Stomach (tissue), 9 donors: ENCODE data around the gene OR56B4. TPM values are rescaled to one million over a fixed set of nuclear protein-coding genes. Genes with fewer than 3 reads are reported as not detected.

Experiments
- DNase-seq, 2 donors: peaks; one replicate each; pipeline versions ENCODE4 v3.0.0 to v3.0.0-alpha.2; 2013 to 2019
- H3K27ac ChIP-seq, 5 donors: fragments of 200-600 bp in 4 of 5; sonication (generic) in 4 of 5; one replicate each; pipeline ENCODE4 v1.5.1; 2013 to 2019; ENCODE audit warnings: mild to moderate bottlenecking in 1 of 5, moderate library complexity in 1 of 5
- H3K27me3 ChIP-seq, 3 donors: fragments of 200-600 bp; sonication (generic); one replicate each; pipeline ENCODE4 v1.5.1; 2017 to 2019; ENCODE audit warnings: mixed run types in 1 of 3
- H3K36me3 ChIP-seq, 4 donors: fragments of 200-600 bp; sonication (generic); 1 replicate in 3 of 4; 2 replicates in 1 of 4; pipeline ENCODE4 v1.5.1; 2016 to 2019
- H3K4me1 ChIP-seq, 4 donors: fragments of 200-600 bp; sonication (generic); one replicate each; pipeline ENCODE4 v1.5.1; 2016 to 2019
- H3K4me3 ChIP-seq, 4 donors: fragments of 200-600 bp; sonication (generic) in 3 of 4; one replicate each; pipeline ENCODE4 v1.5.1; 2016 to 2019; ENCODE audit warnings: mild to moderate bottlenecking in 1 of 4
- H3K9me3 ChIP-seq, 4 donors: fragments of 200-600 bp; sonication (generic); one replicate each; pipeline ENCODE4 v1.5.1; 2016 to 2019
- EP300 ChIP-seq: sonication (generic); formaldehyde crosslinking; IDR thresholded peaks from one replicate; pipeline ENCODE4 v1.6.1; 2017; ENCODE audit warnings: antibody characterized with exemption
- POLR2A ChIP-seq, 4 donors: fragments of 450-650 bp; IDR thresholded peaks; one replicate each; pipeline ENCODE4 v1.6.1; 2016; ENCODE audit warnings: antibody characterized with exemption in 4 of 4, control low read depth in 2 of 4, mild to moderate bottlenecking in 1 of 4, moderate library complexity in 1 of 4
- POLR2AphosphoS5 ChIP-seq, 3 donors: sonication (generic); formaldehyde crosslinking; IDR thresholded peaks; one replicate each; pipeline ENCODE4 v1.6.1; 2016; ENCODE audit warnings: antibody characterized with exemption in 3 of 3
- WGBS, 5 donors: extraction: QIAGEN DNeasy Blood & Tissue Kit in 3 of 5; methylation state at CpG; one replicate each; pipeline versions ENCODE4 v1.1.5 to v1.1.7; 2013 to 2018; 5-methylcytosine and 5-hydroxymethylcytosine counted together
- intact Hi-C: fragments of 100-400 bp; cut with DNase I; formaldehyde crosslinking; loops from one replicate; pipeline ENCODE4 v1.15.1; 2023; ENCODE audit warnings: low total_unique reads
- polyA plus RNA-seq, 3 donors: library from polyadenylated mRNA; stranded (reverse); fragments of 200-250 nt; gene quantifications; one replicate each; pipeline ENCODE4 v1.2.3, GENCODE V29; 2013
- total RNA-seq, 5 donors: library from RNA; depleted of rRNA; stranded (reverse); fragments of >200 nt; gene quantifications; one replicate each; pipeline versions ENCODE4 v1.1.0 to v1.2.3, GENCODE V29; 2014 to 2016
- TF ChIP-seq, protein P1 (sequence below), 7 experiments: fragments of 450-650 bp in 4 of 7; fragments of 200-600 bp in 3 of 7; sonication (generic) in 3 of 7; IDR thresholded peaks; one replicate each; pipeline ENCODE4 v1.5.1; 2016 to 2019; ENCODE audit warnings: antibody characterized with exemption in 7 of 7, control low read depth in 2 of 7, mild to moderate bottlenecking in 1 of 7
- donor health status: healthy with polysubstance abuse.
- donor health status: Bipolar disorder and iron deficiency.
- donor health status: healthy.

The OR56B4 gene
- total and polyA plus RNA-seq, 8 donors, result 0.61 TPM; not detected in 7

DNA sequence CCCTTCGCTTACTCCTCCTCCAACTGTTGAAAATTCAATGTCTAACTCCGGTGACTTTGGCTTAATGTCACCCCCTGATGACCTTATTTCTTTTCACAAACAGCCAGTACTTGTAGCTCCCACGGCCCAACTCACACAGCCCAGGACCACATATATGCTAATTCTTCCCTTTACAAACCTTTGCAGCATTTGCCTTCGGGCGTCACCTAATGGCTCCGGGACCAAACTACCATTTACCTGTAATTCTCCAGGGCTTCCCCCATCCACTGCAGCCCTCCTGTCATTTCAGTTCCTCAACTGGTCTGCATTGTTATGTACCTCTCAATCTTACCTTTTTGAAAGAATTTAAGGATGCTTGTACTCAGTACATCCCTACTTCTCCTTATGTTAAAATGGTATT lies 29.8 kb upstream of the OR56B4 start:
- TF ChIP-seq POLR2A (IDR thresholded peaks at IDR 0.05) (no peak), EP300 (no peak), POLR2AphosphoS5 (IDR thresholded peaks at IDR 0.05) (no peak)
- TF ChIP-seq, protein P1, sequence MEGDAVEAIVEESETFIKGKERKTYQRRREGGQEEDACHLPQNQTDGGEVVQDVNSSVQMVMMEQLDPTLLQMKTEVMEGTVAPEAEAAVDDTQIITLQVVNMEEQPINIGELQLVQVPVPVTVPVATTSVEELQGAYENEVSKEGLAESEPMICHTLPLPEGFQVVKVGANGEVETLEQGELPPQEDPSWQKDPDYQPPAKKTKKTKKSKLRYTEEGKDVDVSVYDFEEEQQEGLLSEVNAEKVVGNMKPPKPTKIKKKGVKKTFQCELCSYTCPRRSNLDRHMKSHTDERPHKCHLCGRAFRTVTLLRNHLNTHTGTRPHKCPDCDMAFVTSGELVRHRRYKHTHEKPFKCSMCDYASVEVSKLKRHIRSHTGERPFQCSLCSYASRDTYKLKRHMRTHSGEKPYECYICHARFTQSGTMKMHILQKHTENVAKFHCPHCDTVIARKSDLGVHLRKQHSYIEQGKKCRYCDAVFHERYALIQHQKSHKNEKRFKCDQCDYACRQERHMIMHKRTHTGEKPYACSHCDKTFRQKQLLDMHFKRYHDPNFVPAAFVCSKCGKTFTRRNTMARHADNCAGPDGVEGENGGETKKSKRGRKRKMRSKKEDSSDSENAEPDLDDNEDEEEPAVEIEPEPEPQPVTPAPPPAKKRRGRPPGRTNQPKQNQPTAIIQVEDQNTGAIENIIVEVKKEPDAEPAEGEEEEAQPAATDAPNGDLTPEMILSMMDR (IDR thresholded peaks at IDR 0.05), result no peak
- intact Hi-C loops, result no loop called here

DNA sequence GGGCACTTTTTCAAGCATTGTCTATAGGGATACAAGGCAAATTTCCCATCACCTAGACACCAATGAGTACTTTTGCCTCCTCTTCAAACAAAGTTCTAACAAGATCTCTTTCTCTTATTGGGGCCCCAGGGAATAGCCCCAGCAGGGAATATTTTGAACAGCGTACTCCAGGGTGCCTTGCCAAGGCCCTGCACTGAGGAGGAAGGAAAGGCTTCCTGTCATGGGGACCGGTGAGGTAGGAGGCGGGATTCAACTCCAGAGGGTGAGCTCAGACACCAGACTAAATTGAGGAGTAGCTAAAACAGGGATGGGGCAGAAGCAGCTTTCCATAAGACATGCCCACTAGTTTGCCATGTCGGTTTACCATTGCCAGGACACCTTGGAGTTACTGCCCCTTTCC lies 28.0 kb upstream of the OR56B4 start:
- TF ChIP-seq POLR2A (IDR thresholded peaks at IDR 0.05) (no peak), POLR2AphosphoS5 (IDR thresholded peaks at IDR 0.05) (no peak), EP300 (no peak)
- TF ChIP-seq, protein P1 (IDR thresholded peaks at IDR 0.05), result no peak
- no peaks in the 10 kb centered on the region for H3K4me1 ChIP-seq
- no peaks in the 10 kb centered on the region for H3K27me3 ChIP-seq
- no peaks in the 10 kb centered on the region for H3K36me3 ChIP-seq
- H3K9me3 ChIP-seq, result peaks cover 0 to 18% (median 3%) of the 10 kb centered on the region in 4 donors
- no peak overlapping the region for H3K27ac ChIP-seq
- H3K4me3 ChIP-seq, result no peak overlapping the region
- WGBS, 5 donors, result 59 to 79% (median 71%) methylated on average over 4 of the region's 4 CpGs
- intact Hi-C loops, result no loop called here
- no peak for DNase-seq

More for the DNA sequence above, 29.8 kb upstream of the OR56B4 start:
- H3K36me3 ChIP-seq, result no peaks in the 10 kb centered on the region
- no peaks in the 10 kb centered on the region for H3K4me1 ChIP-seq
- H3K4me3 ChIP-seq, result no peak overlapping the region
- H3K9me3 ChIP-seq, result peaks cover 0 to 18% (median 0%) of the 10 kb centered on the region in 4 donors
- DNase-seq, result no peak
- H3K27me3 ChIP-seq, result no peaks in the 10 kb centered on the region
- 88 to 93% (median 91%) methylated on average over 6 of the region's 6 CpGs for WGBS, 5 donors
- H3K27ac ChIP-seq, result no peak overlapping the region

DNA sequence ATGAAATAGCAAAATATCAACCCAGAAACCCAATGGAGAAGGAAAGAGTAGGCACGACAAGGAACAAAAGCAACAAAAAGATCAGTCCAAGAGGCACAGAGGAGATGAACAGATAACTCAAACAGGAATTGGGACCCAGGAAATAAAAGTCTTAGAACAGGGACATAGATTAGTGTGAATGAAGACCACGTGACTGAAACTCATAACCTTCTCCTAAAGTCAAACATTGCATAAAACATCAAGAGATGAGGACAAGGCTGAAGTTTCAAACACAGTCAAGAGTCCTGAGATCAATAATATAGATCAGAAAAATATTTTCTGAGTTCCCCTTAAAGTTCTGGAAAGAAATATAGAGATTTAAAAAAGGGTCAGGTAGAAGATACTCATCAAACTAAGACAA lies 24.4 kb upstream of the OR56B4 start:
- TF ChIP-seq, protein P1 (IDR thresholded peaks at IDR 0.05), result no peak
- TF ChIP-seq EP300, result no peak
- TF ChIP-seq POLR2A (IDR thresholded peaks at IDR 0.05), result no peak
- TF ChIP-seq POLR2AphosphoS5 (IDR thresholded peaks at IDR 0.05), result no peak
- Histone ChIP-seq H3K27ac (no peak overlapping the region), H3K36me3 (no peaks in the 10 kb centered on the region), H3K9me3 (peaks cover 0 to 6% (median 2%) of the 10 kb centered on the region in 4 donors), H3K27me3 (no peaks in the 10 kb centered on the region), H3K4me3 (no peak overlapping the region), H3K4me1 (no peaks in the 10 kb centered on the region)
- 54 to 89% (median 87%) methylated on average over 2 of the region's 2 CpGs for WGBS, 5 donors
- no peak for DNase-seq
- intact Hi-C loops, result no loop called here

DNA sequence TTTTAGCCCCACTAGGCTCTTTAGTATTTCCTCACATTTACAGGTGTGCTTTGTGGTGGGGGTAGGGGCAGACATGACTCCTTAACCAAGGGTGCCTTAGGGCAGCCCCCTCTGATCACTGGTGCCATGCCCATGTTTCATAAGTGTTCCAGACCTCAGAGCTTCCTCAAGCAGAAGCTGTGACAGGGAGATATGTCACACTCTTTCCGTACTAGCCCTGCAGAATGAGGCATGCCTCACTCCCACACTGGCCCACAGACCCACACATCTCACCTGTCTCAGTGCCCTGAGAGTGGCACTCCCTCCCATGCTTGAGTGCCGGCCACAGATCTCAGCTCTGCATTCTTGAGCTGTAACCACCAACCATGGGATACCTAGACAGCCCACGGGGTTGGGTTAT lies 22.9 kb upstream of the OR56B4 start:
- no peaks in the 10 kb centered on the region for H3K36me3 ChIP-seq
- WGBS, 5 donors, result 79 to 86% (median 85%) methylated on average over 3 of the region's 3 CpGs
- H3K27ac ChIP-seq, result no peak overlapping the region
- H3K4me1 ChIP-seq, result no peaks in the 10 kb centered on the region
- intact Hi-C loops, result no loop called here
- DNase-seq, result no peak
- no peaks in the 10 kb centered on the region for H3K27me3 ChIP-seq
- peaks cover 0 to 6% (median 2%) of the 10 kb centered on the region in 4 donors for H3K9me3 ChIP-seq
- no peak overlapping the region for H3K4me3 ChIP-seq
- TF ChIP-seq, protein P1 (IDR thresholded peaks at IDR 0.05), result no peak
- TF ChIP-seq POLR2A (IDR thresholded peaks at IDR 0.05) (no peak), POLR2AphosphoS5 (IDR thresholded peaks at IDR 0.05) (no peak), EP300 (no peak)
